Measurements from ENCODE around the gene CLCN4. TPM values are rescaled to one million over a fixed set of nuclear protein-coding genes. Genes with fewer than 3 reads are reported as not detected.

The CLCN4 gene
- total and polyA plus RNA-seq, 2 of the 8 experiments (the other 6 are each of a cell fraction or from before 2014, with no cell fraction given), result 3.3 to 11.2 TPM

DNA sequence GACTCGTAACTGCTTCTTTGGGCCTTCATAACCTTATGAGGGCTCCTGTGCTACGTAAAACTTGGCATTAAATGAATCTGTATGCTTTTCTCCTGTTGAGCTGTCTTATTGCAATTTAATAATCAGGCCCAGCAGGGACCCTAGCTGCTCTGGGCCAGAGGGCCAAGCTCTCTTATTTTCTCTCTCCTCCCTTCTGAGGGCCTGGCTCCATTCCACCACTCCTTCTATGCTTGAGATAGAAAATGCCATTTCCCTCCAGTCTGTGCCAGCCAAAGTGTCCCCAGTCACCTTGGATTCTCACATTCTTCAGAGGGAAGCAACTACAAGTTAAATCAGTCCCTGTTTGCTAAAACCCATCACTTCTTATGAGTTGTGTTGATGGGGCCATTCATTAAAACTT, 90.1 kb downstream of the CLCN4 start:
- no peak overlapping the region for H3K23ac ChIP-seq (ENCODE audit: insufficient read length)
- FAIRE-seq (no peak), DNase-seq (ENCODE audit: low read depth in 1 of 2, low spot score in 2 of 2) (no peak)
- no peak overlapping the region for H2AFZ ChIP-seq (ENCODE audit: low read length)
- no peak overlapping the region for H3K56ac ChIP-seq (replicated peaks; ENCODE audit: insufficient read length, low read depth, low read length)
- no peak overlapping the region for H2BK120ac ChIP-seq (replicated peaks; ENCODE audit: low read depth, low read length)
- no peak overlapping the region for H3K27ac ChIP-seq (ENCODE audit: low read depth, low read length)
- ChIA-PET POLR2A (ENCODE audit: partially characterized antibody) (no interaction called here), CTCF (ENCODE audit: partially characterized antibody) (interaction anchor here (0.8 kb wide), 2 partner anchors 56 to 893 kb away, joined by 3 to 4 read pairs; no protein-coding TSS in a partner anchor)
- H3K4me2 ChIP-seq (ENCODE audit: insufficient read depth in 1 of 2, low read depth in 2 of 2, low read length in 2 of 2), result no peak overlapping the region
- no peak overlapping the region for H4K8ac ChIP-seq (ENCODE audit: extremely low read depth, insufficient read depth, low read length)
- H3K4me3 ChIP-seq (ENCODE audit: extremely low read depth in 1 of 4, insufficient read depth in 2 of 4, low read depth in 3 of 4, low read length in 4 of 4), result no peak overlapping the region
- H4K20me1 ChIP-seq (replicated peaks in 1 of 2; ENCODE audit: control insufficient read depth in 1 of 2, insufficient read depth in 2 of 2, low read length in 2 of 2), result no peaks in the 10 kb centered on the region
- no peaks in the 10 kb centered on the region for H3K4me1 ChIP-seq (replicated peaks in 1 of 4; ENCODE audit: control insufficient read depth in 3 of 4, insufficient read depth in 4 of 4, low read length in 3 of 4)
- no peaks in the 10 kb centered on the region for H3K23me2 ChIP-seq (ENCODE audit: low read depth, low read length)
- H3K27me3 ChIP-seq (replicated peaks in 1 of 4; ENCODE audit: control insufficient read depth in 3 of 4, extremely low read depth in 1 of 4, insufficient read depth in 3 of 4, low read length in 3 of 4), result no peaks in the 10 kb centered on the region
- no peak overlapping the region for H2BK15ac ChIP-seq (ENCODE audit: low read length)
- no peaks in the 10 kb centered on the region for H3K9me3 ChIP-seq (ENCODE audit: insufficient read depth in 2 of 2, low read depth in 1 of 2, low read length in 1 of 2)
- WGBS, 2 experiments (ENCODE audit: extremely low coverage in 1 of 2, insufficient coverage in 1 of 2, insufficient read length in 1 of 2, insufficient replicate concordance in 2 of 2, low coverage in 1 of 2, low lambda C conversion rate in 2 of 2, missing lambda C conversion rate in 1 of 2), result 100% methylated on average over 2 of the region's 2 CpGs; no CpG with 5 or more reads in 1 of the 2 experiments
- H2BK12ac ChIP-seq (ENCODE audit: low read depth, low read length), result no peak overlapping the region
- H2BK5ac ChIP-seq (ENCODE audit: low read depth, low read length), result no peak overlapping the region
- H4K91ac ChIP-seq (replicated peaks; ENCODE audit: insufficient read length, low read length), result no peak overlapping the region
- no peaks in the 10 kb centered on the region for H3K36me3 ChIP-seq (ENCODE audit: control insufficient read depth in 2 of 4, insufficient read depth in 4 of 4, low read length in 3 of 4)
- no peak overlapping the region for H3K14ac ChIP-seq (ENCODE audit: insufficient read length)
- H3K4ac ChIP-seq (replicated peaks; ENCODE audit: insufficient read length, low read depth, low read length), result no peak overlapping the region
- no peak overlapping the region for H3K18ac ChIP-seq (ENCODE audit: extremely low read depth, low read length)
- H2BK20ac ChIP-seq (ENCODE audit: low read length), result no peak overlapping the region
- H3K9ac ChIP-seq (replicated peaks in 1 of 4; ENCODE audit: extremely low read depth in 1 of 4, low read depth in 3 of 4, low read length in 3 of 4), result no peak overlapping the region
- H3K79me2 ChIP-seq (ENCODE audit: control insufficient read depth in 1 of 2, insufficient read depth in 2 of 2, low read length in 2 of 2), result no peaks in the 10 kb centered on the region
- no peaks in the 10 kb centered on the region for H3K79me1 ChIP-seq (ENCODE audit: low read depth, low read length)
- H2AK5ac ChIP-seq (ENCODE audit: low read depth, low read length), result no peak overlapping the region
- H4K5ac ChIP-seq (ENCODE audit: insufficient read length, low read depth, low read length), result no peak overlapping the region
- no peak for TF ChIP-seq CREB1 (IDR thresholded peaks at IDR 0.05)
- no peak for TF ChIP-seq HDAC2 (IDR thresholded peaks at IDR 0.05; ENCODE audit: borderline replicate concordance in 1 of 2, low read depth in 2 of 2, low read length in 2 of 2)
- TF ChIP-seq BCL11A (IDR thresholded peaks at IDR 0.05; ENCODE audit: low read depth in 2 of 2, low read length in 2 of 2), result no peak
- no peak for TF ChIP-seq USF2 (IDR thresholded peaks at IDR 0.05; ENCODE audit: low read length)
- TF ChIP-seq RFX5 (IDR thresholded peaks at IDR 0.05; ENCODE audit: borderline replicate concordance, low read depth, low read length), result no peak
- no peak for TF ChIP-seq ZNF274 (IDR thresholded peaks at IDR 0.05; ENCODE audit: borderline replicate concordance, extremely low read depth, low read length)
- TF ChIP-seq CEBPB (IDR thresholded peaks at IDR 0.05; ENCODE audit: low read depth, low read length), result no peak
- no peak for TF ChIP-seq SRF (IDR thresholded peaks at IDR 0.05; ENCODE audit: low read depth, low read length)
- no peak for TF ChIP-seq SIRT6 (IDR thresholded peaks at IDR 0.05; ENCODE audit: low read length)
- TF ChIP-seq GABPA (IDR thresholded peaks at IDR 0.05; ENCODE audit: borderline replicate concordance, insufficient read depth, low read length), result no peak
- TF ChIP-seq KDM4A (IDR thresholded peaks at IDR 0.05; ENCODE audit: low read depth, low read length, severe bottlenecking), result no peak
- TF ChIP-seq MAX (IDR thresholded peaks at IDR 0.05), result no peak
